GM12865 (cell line): ENCODE results near the gene ZNF680.

Source experiments
- DNase-seq: peaks from one replicate; pipeline ENCODE4 v3.0.0; 2010; ENCODE audit warnings: low read depth
- H3K4me3 ChIP-seq: 2 replicates; pipeline ENCODE4 v1.5.1; 2011; ENCODE audit warnings: mild to moderate bottlenecking, low read depth, low read length, control low read depth
- CTCF ChIP-seq: IDR thresholded peaks from 2 replicates; pipeline ENCODE4 v1.5.1; 2011; ENCODE audit warnings: low read length, control low read depth, low read depth, inconsistent platforms; ENCODE audit not compliant: insufficient read depth; ENCODE audit errors: missing control alignments

Gene ZNF680

GRCh38 chr7:64562626-64563278 is at the start of gene ZNF680:
TSS of gene ZNF680 (minus strand) at chr7:64563071. CDS start at chr7:64562954, 117 bp downstream.
- peak; percentile 95 for DNase-seq
- TF ChIP-seq CTCF: no peak
- H3K4me3 ChIP-seq: peak within 1 kb of the TSS; percentile 72

GRCh38 chr7:64612452-64612851 is 49.6 kb upstream of the ZNF680 start:
- DNase-seq: no peak
- H3K4me3 ChIP-seq: no peak overlapping the region
- TF ChIP-seq CTCF: no peak

- TF ChIP-seq CTCF: no peak
- DNase-seq: no peak
- no peak overlapping the region for H3K4me3 ChIP-seq
Measured at GRCh38 chr7:64611717-64612116, 48.8 kb upstream of the ZNF680 start.

GRCh38 chr7:64610997-64611396 is 48.1 kb upstream of the ZNF680 start:
- no peak for DNase-seq
- no peak overlapping the region for H3K4me3 ChIP-seq
- no peak for TF ChIP-seq CTCF

GRCh38 chr7:64608116-64608910 is 45.4 kb upstream of the ZNF680 start:
- TF ChIP-seq CTCF: no peak
- no peak for DNase-seq
- no peak overlapping the region for H3K4me3 ChIP-seq

- TF ChIP-seq CTCF: no peak
- H3K4me3 ChIP-seq: no peak overlapping the region
- DNase-seq: no peak
Measured at GRCh38 chr7:64606385-64606784, 43.5 kb upstream of the ZNF680 start.
